ENCODE measurements around the gene FAM167B.
A peak's percentile ranks its signal among the peaks of the same experiment; 100 is the strongest.

Gene FAM167B

GRCh38 chr1:32246888-32247273 lies at the start of gene FAM167B:
Gene FAM167B, plus strand, starts transcription at chr1:32247222. Its CDS starts 200 bp downstream, at chr1:32247422.
- DNase-seq (ENCODE audit: insufficient read length, low spot score) (no peak), FAIRE-seq (no peak)
- TF ChIP-seq POLR2A (IDR thresholded peaks at IDR 0.05; ENCODE audit: low read depth, low read length), result no peak

- FAIRE-seq (no peak), DNase-seq (ENCODE audit: insufficient read length, low spot score) (no peak)
- no peak for TF ChIP-seq POLR2A (IDR thresholded peaks at IDR 0.05; ENCODE audit: low read depth, low read length)
Measured at GRCh38 chr1:32197837-32198236, 49.2 kb upstream of the FAM167B start.

- FAIRE-seq (no peak), DNase-seq (ENCODE audit: insufficient read length, low spot score) (no peak)
- TF ChIP-seq POLR2A (IDR thresholded peaks at IDR 0.05; ENCODE audit: low read depth, low read length), result no peak
Measured at GRCh38 chr1:32198237-32199042, 48.6 kb upstream of the FAM167B start.

GRCh38 chr1:32199043-32199716 lies 47.8 kb upstream of the FAM167B start:
- no peak for TF ChIP-seq POLR2A (IDR thresholded peaks at IDR 0.05; ENCODE audit: low read depth, low read length)
- DNase-seq (ENCODE audit: insufficient read length, low spot score), result no peak
- no peak for FAIRE-seq

- DNase-seq (ENCODE audit: insufficient read length, low spot score) (no peak), FAIRE-seq (no peak)
- no peak for TF ChIP-seq POLR2A (IDR thresholded peaks at IDR 0.05; ENCODE audit: low read depth, low read length)
Measured at GRCh38 chr1:32199717-32200072, 47.3 kb upstream of the FAM167B start.

GRCh38 chr1:32200226-32201010 lies 46.6 kb upstream of the FAM167B start, which contains the start of gene CCDC28B:
Gene CCDC28B, plus strand, starts transcription at chr1:32200595. Its CDS starts 1,341 bp downstream, at chr1:32201936.
- FAIRE-seq (no peak), DNase-seq (ENCODE audit: insufficient read length, low spot score) (peak; percentile 61)
- TF ChIP-seq POLR2A (IDR thresholded peaks at IDR 0.05; ENCODE audit: low read depth, low read length), result no peak

GRCh38 chr1:32201011-32201855 lies 45.8 kb upstream of the FAM167B start:
- TF ChIP-seq POLR2A (IDR thresholded peaks at IDR 0.05; ENCODE audit: low read depth, low read length), result no peak
- FAIRE-seq (no peak), DNase-seq (ENCODE audit: insufficient read length, low spot score) (no peak)

GRCh38 chr1:32204943-32205361 lies 42.1 kb upstream of the FAM167B start:
- DNase-seq (ENCODE audit: insufficient read length, low spot score) (no peak), FAIRE-seq (no peak)
- no peak for TF ChIP-seq POLR2A (IDR thresholded peaks at IDR 0.05; ENCODE audit: low read depth, low read length)

GRCh38 chr1:32205401-32206370 lies 41.3 kb upstream of the FAM167B start, which contains the start of gene IQCC:
Gene IQCC, plus strand, starts transcription at chr1:32205671. Its CDS starts 11 bp downstream, at chr1:32205682.
- DNase-seq (ENCODE audit: insufficient read length, low spot score) (peak; percentile 79), FAIRE-seq (no peak)
- TF ChIP-seq POLR2A (IDR thresholded peaks at IDR 0.05; ENCODE audit: low read depth, low read length), result peak; percentile 83

- DNase-seq (ENCODE audit: insufficient read length, low spot score) (no peak), FAIRE-seq (no peak)
- 0 out of 2 replicates have a peak, but pooled peaks have one; percentile 11 for TF ChIP-seq POLR2A (IDR thresholded peaks at IDR 0.05; ENCODE audit: low read depth, low read length)
Measured at GRCh38 chr1:32208469-32208868, 38.6 kb upstream of the FAM167B start.

- peak; percentile 40 for DNase-seq (ENCODE audit: insufficient read length, low spot score)
- FAIRE-seq, result no peak
- TF ChIP-seq POLR2A (IDR thresholded peaks at IDR 0.05; ENCODE audit: low read depth, low read length), result no peak
Measured at GRCh38 chr1:32208891-32209328, 38.1 kb upstream of the FAM167B start, which contains the start of gene DCDC2B. Gene DCDC2B, plus strand, starts transcription at chr1:32209089. Its CDS starts 5 bp downstream, at chr1:32209094.

All from H54 (cell line).